Measurements from ENCODE around the gene ATAD3C.
A peak's percentile ranks its signal among the peaks of the same experiment; 100 is the strongest.
"Not testable (repeated sequence)": the region's sequence is repeated elsewhere in the genome, so short reads cannot be mapped to it uniquely, and the experiment has no call there.

Gene ATAD3C, protein sequence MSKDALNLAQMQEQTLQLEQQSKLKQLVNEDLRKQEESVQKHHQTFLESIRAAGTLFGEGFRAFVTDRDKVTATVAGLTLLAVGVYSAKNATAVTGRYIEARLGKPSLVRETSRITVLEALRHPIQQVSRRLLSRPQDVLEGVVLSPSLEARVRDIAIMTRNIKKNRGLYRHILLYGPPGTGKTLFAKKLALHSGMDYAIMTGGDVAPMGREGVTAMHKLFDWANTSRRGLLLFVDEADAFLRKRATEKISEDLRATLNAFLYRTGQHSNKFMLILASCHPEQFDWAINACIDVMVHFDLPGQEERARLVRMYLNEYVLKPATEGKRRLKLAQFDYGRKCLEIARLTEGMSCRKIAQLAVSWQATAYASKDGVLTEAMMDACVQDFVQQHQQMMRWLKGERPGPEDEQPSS

GRCh38 chr1:1449099-1449739 is at the start of gene ATAD3C:
Gene ATAD3C (plus strand): TSS chr1:1449689. CDS start chr1:1450684, 995 bp downstream.
- no peak for DNase-seq (ENCODE audit: low spot score)

DNA sequence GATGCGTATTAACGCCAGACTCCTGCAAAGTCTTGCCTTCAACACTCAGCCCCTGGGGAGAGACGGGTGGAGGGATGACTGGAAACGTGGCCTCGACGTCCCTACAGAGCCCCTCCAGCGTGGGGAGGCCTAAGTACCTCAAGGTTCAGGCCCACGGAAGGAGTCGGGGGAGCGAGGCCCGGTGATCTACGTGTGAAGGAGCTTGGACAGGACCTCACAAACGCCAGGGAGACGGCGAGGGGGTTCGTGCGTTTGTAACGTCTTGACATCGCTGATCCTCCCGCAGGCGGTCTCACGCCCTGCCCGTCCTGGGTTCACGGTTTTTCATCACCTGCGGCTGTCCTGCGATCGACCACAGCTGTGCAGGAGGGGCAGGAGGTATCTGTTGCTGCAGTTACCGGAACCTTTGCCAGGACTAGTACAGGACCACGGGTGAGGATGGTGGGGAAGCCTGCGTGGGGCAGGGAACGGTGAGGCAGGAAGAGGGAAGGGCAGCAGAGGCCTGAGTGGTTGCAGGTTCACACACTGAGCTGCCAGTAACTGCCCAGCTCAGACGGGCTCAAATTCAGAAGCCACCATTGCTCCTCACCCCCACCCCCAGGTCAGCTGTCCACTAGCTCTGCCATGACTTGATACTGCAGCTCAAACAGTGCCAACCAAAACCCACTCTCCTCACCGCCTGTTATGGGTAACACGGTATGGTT is 49.5 kb upstream of the ATAD3C start:
- DNase-seq (ENCODE audit: low spot score), result no peak

DNA sequence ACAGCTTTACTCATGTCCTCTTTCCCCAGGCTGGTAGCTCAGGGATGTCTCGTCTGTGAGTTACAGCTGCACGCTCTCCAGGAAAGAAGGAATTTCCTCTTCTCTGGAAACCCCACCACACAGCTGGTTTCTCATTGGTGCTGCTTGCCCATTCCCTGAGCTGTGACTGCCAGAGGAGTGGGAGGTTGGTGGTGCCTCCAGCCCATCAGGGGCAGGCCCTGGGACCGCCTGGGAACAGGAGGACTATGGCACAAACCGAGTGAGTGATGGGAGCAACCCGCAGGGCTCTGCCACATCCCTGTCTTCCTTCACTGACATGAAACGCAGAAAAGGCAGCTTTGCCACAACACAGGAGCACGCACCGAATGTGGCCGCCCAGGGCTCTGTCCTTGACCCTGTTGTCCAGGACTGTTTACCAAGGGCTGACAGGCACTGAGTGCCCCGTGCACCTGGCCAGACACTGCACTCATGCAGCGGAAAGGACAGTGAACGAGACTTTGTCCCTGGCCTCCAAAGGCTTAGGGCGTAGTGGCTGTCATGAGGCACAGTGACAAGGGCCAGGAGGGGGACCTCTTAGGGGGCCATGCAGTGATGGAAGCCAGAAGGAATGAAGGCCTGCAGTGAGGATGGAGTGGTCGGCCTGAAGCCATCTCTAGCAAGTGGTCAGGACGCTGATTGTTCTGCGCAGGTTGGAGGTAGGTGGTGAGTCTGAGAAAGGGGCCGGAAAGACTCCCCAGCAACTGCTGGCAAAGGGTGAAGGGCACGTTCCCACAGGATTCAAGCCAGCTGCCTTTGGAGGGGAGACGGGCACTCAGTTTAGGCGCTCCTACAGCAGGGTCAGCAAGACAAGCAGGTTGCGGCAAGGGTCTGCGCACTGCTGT is 48.7 kb upstream of the ATAD3C start:
- no peak for DNase-seq (ENCODE audit: low spot score)

DNA sequence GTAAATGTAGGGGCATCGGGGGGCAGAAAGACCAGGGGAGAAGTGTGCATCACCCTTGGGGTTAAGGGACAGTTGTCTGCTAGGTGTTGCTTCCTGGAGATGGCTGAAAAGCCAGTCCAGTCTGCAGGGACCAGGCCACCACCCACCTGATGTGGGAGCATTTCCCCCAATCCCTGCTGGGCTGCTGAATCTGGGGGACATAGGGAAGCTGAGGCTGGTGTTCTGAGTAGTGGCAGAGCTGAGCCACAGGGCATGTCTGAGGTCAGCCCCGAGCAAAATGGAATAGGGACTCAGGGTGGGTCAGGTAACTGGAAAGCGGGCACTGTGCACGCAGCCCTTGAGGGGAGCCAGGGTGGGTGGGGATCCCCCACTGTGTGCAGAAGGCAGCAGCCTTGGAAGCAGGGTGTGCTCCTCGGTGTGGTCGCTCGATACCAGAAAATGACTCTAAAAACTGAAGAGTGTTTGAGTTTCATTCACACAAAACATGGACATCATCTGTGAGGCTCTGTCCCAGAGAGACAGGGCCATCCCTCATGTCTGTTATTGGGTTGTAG is 48.0 kb upstream of the ATAD3C start:
- no peak for DNase-seq (ENCODE audit: low spot score)

DNA sequence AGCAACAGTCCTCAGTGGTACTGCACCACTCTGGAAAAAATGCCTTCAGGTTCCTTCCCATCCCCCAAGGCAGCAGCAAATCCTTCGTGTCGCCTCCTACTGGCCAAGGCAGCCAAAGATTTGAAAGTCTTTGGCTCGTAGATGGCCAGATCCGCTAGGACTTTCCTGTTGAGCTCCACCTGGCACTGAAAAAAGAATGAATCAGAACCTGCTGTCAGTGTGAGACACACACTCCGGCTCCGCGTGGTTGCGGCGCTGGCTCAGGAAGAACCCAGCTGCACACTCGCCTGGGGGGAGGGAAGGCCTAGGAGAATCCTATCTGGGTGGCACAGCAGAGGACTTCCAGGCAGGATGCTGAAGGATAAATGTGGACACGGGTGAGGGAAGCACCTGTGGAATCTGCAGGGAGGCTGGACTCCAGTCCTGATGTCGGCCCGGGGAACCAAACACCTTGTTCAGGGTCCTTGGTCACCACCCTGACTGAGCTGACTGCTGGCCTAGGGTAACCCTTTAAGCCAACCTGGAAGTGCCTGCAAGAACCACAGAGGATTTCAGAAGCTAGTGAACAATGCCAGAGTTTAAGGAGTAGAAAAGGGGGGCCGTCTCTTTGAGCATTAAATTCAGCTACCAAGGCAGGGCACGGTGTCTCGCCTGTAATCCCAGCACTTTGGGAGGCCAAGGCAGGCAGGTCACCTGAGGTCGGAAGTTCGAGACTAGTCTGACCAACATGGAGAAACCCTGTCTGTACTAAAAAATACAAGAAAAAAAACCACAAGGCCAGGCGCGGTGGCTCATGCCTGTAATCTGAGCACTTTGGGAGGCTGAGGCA is 47.2 kb upstream of the ATAD3C start:
- no peak for DNase-seq (ENCODE audit: low spot score)

GRCh38 chr1:1402901-1403392 is 46.5 kb upstream of the ATAD3C start:
- DNase-seq (ENCODE audit: low spot score), result not testable (repeated sequence)

GRCh38 chr1:1403653-1404052 is 45.8 kb upstream of the ATAD3C start:
- no peak for DNase-seq (ENCODE audit: low spot score)

GRCh38 chr1:1406101-1406820 is 43.2 kb upstream of the ATAD3C start:
- DNase-seq (ENCODE audit: low spot score), result no peak

GRCh38 chr1:1406821-1407635 is 42.5 kb upstream of the ATAD3C start, which contains the start of gene MRPL20:
Gene MRPL20 (minus strand): TSS chr1:1407293. CDS start chr1:1407217, 76 bp downstream.
- peak; percentile 96 for DNase-seq (ENCODE audit: low spot score)

DNA sequence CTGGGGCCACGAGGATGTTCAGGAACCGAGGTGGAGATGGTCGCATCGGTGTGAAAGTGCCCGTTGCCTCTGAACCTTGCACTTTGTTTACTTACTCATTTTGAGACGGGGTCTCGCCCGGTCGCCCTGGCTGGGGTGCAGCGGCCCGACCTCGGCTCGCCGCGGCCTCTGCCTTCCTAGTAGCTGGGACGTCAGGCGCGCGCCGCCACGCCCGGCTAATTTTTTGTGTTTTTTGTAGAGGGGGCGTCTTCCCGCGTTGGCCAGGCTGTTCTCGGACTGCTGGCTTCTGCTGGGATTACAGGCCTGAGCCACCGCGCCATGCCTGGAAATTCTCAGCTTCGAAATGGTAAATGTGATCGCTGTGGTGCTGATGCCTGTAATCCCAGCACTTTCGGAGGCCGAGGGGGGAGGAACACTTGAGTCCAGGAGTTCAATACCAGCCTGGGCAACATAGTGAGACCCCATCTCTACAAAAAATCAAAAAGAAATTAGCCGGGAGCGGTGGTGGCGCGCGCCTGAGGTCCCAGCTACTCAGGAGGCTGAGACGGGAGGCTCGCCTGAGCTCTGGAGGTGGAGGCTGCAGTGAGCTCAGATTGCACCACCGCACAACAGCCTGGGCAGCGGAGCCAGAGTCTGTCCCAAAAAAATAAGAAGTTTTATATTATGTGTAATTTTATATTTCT is 41.7 kb upstream of the ATAD3C start:
- no peak for DNase-seq (ENCODE audit: low spot score)

- not testable (repeated sequence) for DNase-seq (ENCODE audit: low spot score)
Observed at GRCh38 chr1:1410238-1410637, 39.3 kb upstream of the ATAD3C start.

- no peak for DNase-seq (ENCODE audit: low spot score)
Observed at GRCh38 chr1:1411626-1412025, 37.9 kb upstream of the ATAD3C start.

DNA sequence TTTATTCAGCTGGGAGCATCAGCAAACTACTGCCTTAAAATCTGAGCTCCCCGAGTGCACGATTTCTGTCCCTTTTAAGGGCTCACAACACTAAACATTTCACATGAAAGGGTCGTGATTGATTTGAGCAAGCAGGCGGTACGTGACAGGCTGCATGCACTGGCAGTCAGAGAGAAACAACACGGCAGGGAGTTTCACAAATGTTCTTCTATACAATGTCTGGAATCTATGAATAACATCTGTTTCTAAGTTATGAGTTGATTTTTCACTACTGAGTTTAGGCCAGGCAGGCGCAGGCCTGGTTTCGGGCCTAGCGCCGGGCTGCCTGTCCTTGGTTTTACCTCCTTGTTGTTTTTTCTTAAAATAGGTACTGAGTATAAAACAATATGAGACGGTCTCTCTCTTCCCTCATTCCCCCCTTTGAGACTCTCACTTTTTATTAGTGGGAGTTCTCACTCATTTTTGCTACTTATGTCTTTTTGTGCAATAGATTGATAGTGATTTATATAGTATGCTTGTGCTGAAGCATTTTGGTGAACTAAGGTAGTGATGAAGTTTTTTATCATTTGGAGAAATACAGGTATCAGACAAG is 37.1 kb upstream of the ATAD3C start:
- DNase-seq (ENCODE audit: low spot score), result not testable (repeated sequence)

DNA sequence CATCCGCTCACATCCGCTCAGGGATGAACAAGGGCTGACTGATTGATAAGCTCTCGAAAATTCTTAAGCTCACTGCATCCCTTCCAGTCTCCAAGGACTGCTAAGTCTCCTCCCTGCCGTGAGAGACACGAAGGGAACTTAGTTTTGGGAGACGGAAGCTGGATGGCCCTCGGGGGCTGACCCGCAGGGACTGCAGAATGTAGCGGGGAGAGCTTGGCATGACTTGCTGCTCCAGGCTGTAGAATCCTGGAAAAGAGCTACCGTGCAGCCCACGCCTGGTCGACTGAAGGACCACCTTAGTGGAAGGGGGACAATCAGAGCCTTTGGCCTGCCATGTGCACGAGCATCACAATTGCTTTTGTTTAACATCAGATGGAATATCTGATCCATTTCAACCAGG is 33.7 kb upstream of the ATAD3C start:
- DNase-seq (ENCODE audit: low spot score), result no peak

DNA sequence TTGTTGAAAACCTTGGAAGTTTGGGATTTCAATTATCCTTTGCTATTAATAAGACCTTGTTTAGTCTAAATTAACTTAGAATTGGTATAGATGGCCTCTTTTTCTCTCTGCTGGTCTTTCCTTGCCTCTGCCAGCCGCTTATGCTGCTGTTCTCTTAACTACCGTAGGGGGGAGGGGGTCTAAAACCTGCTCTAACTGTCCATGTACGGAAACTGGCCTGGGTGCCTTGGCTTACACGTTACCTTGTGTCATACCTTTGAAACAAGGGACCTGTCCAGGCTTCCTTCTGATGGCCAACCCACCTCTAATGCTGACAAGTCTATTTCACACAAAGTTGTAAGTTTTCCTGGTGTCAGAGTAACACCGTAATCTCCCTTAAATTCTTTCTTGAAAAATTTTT is 32.1 kb upstream of the ATAD3C start:
- not testable (repeated sequence) for DNase-seq (ENCODE audit: low spot score)

GRCh38 chr1:1417825-1418463 is 31.5 kb upstream of the ATAD3C start:
- not testable (repeated sequence) for DNase-seq (ENCODE audit: low spot score)
